ENCODE measurements around the gene KCNIP3. TPM values are rescaled to one million over a fixed set of nuclear protein-coding genes. Genes with fewer than 3 reads are reported as not detected.

Gene KCNIP3
- total and polyA plus RNA-seq, 9 of the 15 experiments (the other 6 are each of a cell fraction or from before 2014, with no cell fraction given): 0.04 TPM; not detected in 8

GRCh38 chr2:95345563-95346230 lies 48.5 kb downstream of the KCNIP3 start (continued):
- TF ChIP-seq HNRNPK (IDR thresholded peaks at IDR 0.05; ENCODE audit: low read depth, low read length, poor library complexity, severe bottlenecking) (no peak), DLX4 (CRISPR knock-in tag; IDR thresholded peaks at IDR 0.05) (no peak), ZNF3 (CRISPR knock-in tag; IDR thresholded peaks at IDR 0.05) (no peak), FOSL1 (tag; conservative IDR thresholded peaks at IDR 0.05) (no peak), SRSF1 (IDR thresholded peaks at IDR 0.05; ENCODE audit: low read depth, low read length) (no peak), JUNB (CRISPR knock-in tag; conservative IDR thresholded peaks at IDR 0.05) (no peak), THAP12 (CRISPR knock-in tag; IDR thresholded peaks at IDR 0.05) (no peak), YY1 (IDR thresholded peaks at IDR 0.05; ENCODE audit: borderline replicate concordance in 1 of 3, control insufficient read depth in 1 of 3, extremely low read depth in 1 of 3, insufficient read depth in 3 of 3, insufficient read length in 1 of 3, insufficient replicate concordance in 2 of 3, low read depth in 1 of 3, low read length in 2 of 3) (peak in 2 of 3 experiments; percentile 21 to 27), HOXB6 (CRISPR knock-in tag; IDR thresholded peaks at IDR 0.05; ENCODE audit: borderline replicate concordance) (no peak), ZKSCAN1 (IDR thresholded peaks at IDR 0.05; ENCODE audit: low read depth, low read length) (no peak), ZBTB40 (IDR thresholded peaks at IDR 0.05) (no peak), ZBTB40 (CRISPR knock-in tag; IDR thresholded peaks at IDR 0.05) (no peak), THAP7 (CRISPR knock-in tag; IDR thresholded peaks at IDR 0.05) (no peak)

All from K562 (cell line).